ENCODE data around the gene NHERF2.
"Not testable (repeated sequence)": the region's sequence is repeated elsewhere in the genome, so short reads cannot be mapped to it uniquely, and the experiment has no call there.

NHERF2 gene

GRCh38 chr16:2032285-2033056 lies 5.8 kb downstream of the NHERF2 start:
- DNase-seq (ENCODE audit: insufficient read length, low spot score) (no peak), FAIRE-seq (no peak)
- TF ChIP-seq PAX5 (IDR thresholded peaks at IDR 0.05; ENCODE audit: insufficient read depth, low read length, severe bottlenecking) (no peak), TAF1 (IDR thresholded peaks at IDR 0.05; ENCODE audit: low read depth, low read length) (no peak), POLR2A (IDR thresholded peaks at IDR 0.05; ENCODE audit: low read depth, low read length) (no peak), POU2F2 (IDR thresholded peaks at IDR 0.05; ENCODE audit: low read depth, low read length) (no peak), POLR2AphosphoS5 (IDR thresholded peaks at IDR 0.05; ENCODE audit: low read depth, low read length) (no peak), SPI1 (IDR thresholded peaks at IDR 0.05; ENCODE audit: low read depth, low read length) (no peak)

- no peak for TF ChIP-seq PAX5 (IDR thresholded peaks at IDR 0.05; ENCODE audit: insufficient read depth, low read length, severe bottlenecking)
- TF ChIP-seq POU2F2 (IDR thresholded peaks at IDR 0.05; ENCODE audit: low read depth, low read length) = no peak
- no peak for TF ChIP-seq POLR2AphosphoS5 (IDR thresholded peaks at IDR 0.05; ENCODE audit: low read depth, low read length)
- TF ChIP-seq TAF1 (IDR thresholded peaks at IDR 0.05; ENCODE audit: low read depth, low read length) = no peak
- TF ChIP-seq SPI1 (IDR thresholded peaks at IDR 0.05; ENCODE audit: low read depth, low read length) = no peak
- no peak for TF ChIP-seq POLR2A (IDR thresholded peaks at IDR 0.05; ENCODE audit: low read depth, low read length)
- DNase-seq (ENCODE audit: insufficient read length, low spot score) (no peak), FAIRE-seq (no peak)
These were observed 6.6 kb downstream of the NHERF2 start for GRCh38 chr16:2033057-2033908.

GRCh38 chr16:2033909-2034695 lies 7.4 kb downstream of the NHERF2 start:
- DNase-seq (ENCODE audit: insufficient read length, low spot score); FAIRE-seq: not testable (repeated sequence)

- FAIRE-seq = no peak
- no peak for DNase-seq (ENCODE audit: insufficient read length, low spot score)
- no peak for TF ChIP-seq POLR2AphosphoS5 (IDR thresholded peaks at IDR 0.05; ENCODE audit: low read depth, low read length)
- no peak for TF ChIP-seq TAF1 (IDR thresholded peaks at IDR 0.05; ENCODE audit: low read depth, low read length)
- no peak for TF ChIP-seq POLR2A (IDR thresholded peaks at IDR 0.05; ENCODE audit: low read depth, low read length)
- TF ChIP-seq POU2F2 (IDR thresholded peaks at IDR 0.05; ENCODE audit: low read depth, low read length) = no peak
- TF ChIP-seq PAX5 (IDR thresholded peaks at IDR 0.05; ENCODE audit: insufficient read depth, low read length, severe bottlenecking) = no peak
- no peak for TF ChIP-seq SPI1 (IDR thresholded peaks at IDR 0.05; ENCODE audit: low read depth, low read length)
These were observed 8.2 kb downstream of the NHERF2 start for GRCh38 chr16:2034696-2035430.

- FAIRE-seq = no peak
- no peak for DNase-seq (ENCODE audit: insufficient read length, low spot score)
- TF ChIP-seq POLR2A (IDR thresholded peaks at IDR 0.05; ENCODE audit: low read depth, low read length) (no peak), PAX5 (IDR thresholded peaks at IDR 0.05; ENCODE audit: insufficient read depth, low read length, severe bottlenecking) (no peak), SPI1 (IDR thresholded peaks at IDR 0.05; ENCODE audit: low read depth, low read length) (no peak), POU2F2 (IDR thresholded peaks at IDR 0.05; ENCODE audit: low read depth, low read length) (no peak), TAF1 (IDR thresholded peaks at IDR 0.05; ENCODE audit: low read depth, low read length) (no peak), POLR2AphosphoS5 (IDR thresholded peaks at IDR 0.05; ENCODE audit: low read depth, low read length) (no peak)
These were observed 8.9 kb downstream of the NHERF2 start for GRCh38 chr16:2035431-2036199.

- no peak for TF ChIP-seq TAF1 (IDR thresholded peaks at IDR 0.05; ENCODE audit: low read depth, low read length)
- no peak for TF ChIP-seq PAX5 (IDR thresholded peaks at IDR 0.05; ENCODE audit: insufficient read depth, low read length, severe bottlenecking)
- no peak for TF ChIP-seq POLR2AphosphoS5 (IDR thresholded peaks at IDR 0.05; ENCODE audit: low read depth, low read length)
- no peak for TF ChIP-seq POLR2A (IDR thresholded peaks at IDR 0.05; ENCODE audit: low read depth, low read length)
- TF ChIP-seq POU2F2 (IDR thresholded peaks at IDR 0.05; ENCODE audit: low read depth, low read length) = no peak
- no peak for TF ChIP-seq SPI1 (IDR thresholded peaks at IDR 0.05; ENCODE audit: low read depth, low read length)
- DNase-seq (ENCODE audit: insufficient read length, low spot score) = no peak
- FAIRE-seq = no peak
These were observed 9.7 kb downstream of the NHERF2 start for GRCh38 chr16:2036200-2036966.

GRCh38 chr16:2037115-2037514 lies 10.4 kb downstream of the NHERF2 start:
- FAIRE-seq (no peak), DNase-seq (ENCODE audit: insufficient read length, low spot score) (no peak)
- no peak for TF ChIP-seq SPI1 (IDR thresholded peaks at IDR 0.05; ENCODE audit: low read depth, low read length)
- no peak for TF ChIP-seq POLR2AphosphoS5 (IDR thresholded peaks at IDR 0.05; ENCODE audit: low read depth, low read length)
- no peak for TF ChIP-seq POU2F2 (IDR thresholded peaks at IDR 0.05; ENCODE audit: low read depth, low read length)
- TF ChIP-seq POLR2A (IDR thresholded peaks at IDR 0.05; ENCODE audit: low read depth, low read length) = no peak
- TF ChIP-seq PAX5 (IDR thresholded peaks at IDR 0.05; ENCODE audit: insufficient read depth, low read length, severe bottlenecking) = no peak
- no peak for TF ChIP-seq TAF1 (IDR thresholded peaks at IDR 0.05; ENCODE audit: low read depth, low read length)
